ENCODE data around the gene CASTOR1.

CASTOR1 gene

GRCh38 chr22:30267382-30268302 is 21.7 kb downstream of the CASTOR1 start:
- DNase-seq (ENCODE audit: extremely low spot score, insufficient read length, low read depth), result no peak

GRCh38 chr22:30266445-30267381 is 22.6 kb downstream of the CASTOR1 start, which contains the start of gene OSM:
Gene OSM (minus strand): TSS chr22:30266851. CDS start chr22:30266799, 52 bp downstream.
- no peak for DNase-seq (ENCODE audit: extremely low spot score, insufficient read length, low read depth)
- FAIRE-seq, result peak; percentile 71

More at GRCh38 chr22:30267382-30268302, 21.7 kb downstream of the CASTOR1 start:
- no peak for FAIRE-seq

- FAIRE-seq (peak; percentile 95), DNase-seq (ENCODE audit: extremely low spot score, insufficient read length, low read depth) (peak; percentile 71)
These were observed 23.4 kb downstream of the CASTOR1 start for GRCh38 chr22:30265823-30266444.

GRCh38 chr22:30265131-30265720 is 24.1 kb downstream of the CASTOR1 start:
- FAIRE-seq (no peak), DNase-seq (ENCODE audit: extremely low spot score, insufficient read length, low read depth) (no peak)

GRCh38 chr22:30263883-30264282 is 25.4 kb downstream of the CASTOR1 start:
- no peak for DNase-seq (ENCODE audit: extremely low spot score, insufficient read length, low read depth)
- no peak for FAIRE-seq

DNA sequence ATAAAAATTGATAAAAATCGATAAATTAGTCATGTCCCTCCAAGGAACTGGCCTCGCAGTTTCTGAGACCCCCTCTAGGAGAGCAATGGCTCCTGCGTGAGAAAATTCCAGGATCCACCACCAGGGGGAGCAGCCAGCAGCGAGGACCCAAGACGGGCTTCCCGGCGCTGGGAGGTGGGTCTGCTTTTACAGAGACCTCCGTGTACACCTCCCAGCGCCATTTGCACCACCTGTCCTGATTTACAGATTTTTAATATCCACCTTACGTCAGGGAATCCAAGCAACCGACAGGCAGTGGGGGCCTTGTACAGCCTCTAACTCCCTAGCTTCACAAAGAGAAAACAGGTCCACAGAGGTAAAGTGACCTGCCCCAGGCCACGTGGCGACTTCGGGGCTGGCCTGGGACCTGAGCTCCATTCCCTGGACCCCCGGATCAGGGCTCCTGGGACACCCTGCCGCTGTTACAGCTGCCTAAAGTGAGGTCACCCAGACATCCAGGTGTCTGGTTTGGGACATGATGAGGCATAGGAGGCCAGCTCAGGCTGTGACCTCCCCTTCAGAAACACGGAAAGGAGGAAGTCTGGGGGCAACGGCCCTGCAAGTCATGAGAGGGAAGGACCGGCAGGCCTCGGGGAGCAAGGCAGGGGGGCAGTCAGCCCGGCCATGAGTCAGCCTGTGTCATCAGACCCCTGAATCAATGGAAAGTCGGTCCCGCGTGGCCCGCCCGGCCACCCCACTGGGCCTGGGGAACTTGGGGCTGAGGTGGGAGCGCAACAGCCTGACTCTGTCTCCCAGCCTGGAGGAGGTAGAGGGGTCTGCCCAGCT is 26.2 kb downstream of the CASTOR1 start:
- DNase-seq (ENCODE audit: extremely low spot score, insufficient read length, low read depth) (no peak), FAIRE-seq (peak; percentile 82)

DNA sequence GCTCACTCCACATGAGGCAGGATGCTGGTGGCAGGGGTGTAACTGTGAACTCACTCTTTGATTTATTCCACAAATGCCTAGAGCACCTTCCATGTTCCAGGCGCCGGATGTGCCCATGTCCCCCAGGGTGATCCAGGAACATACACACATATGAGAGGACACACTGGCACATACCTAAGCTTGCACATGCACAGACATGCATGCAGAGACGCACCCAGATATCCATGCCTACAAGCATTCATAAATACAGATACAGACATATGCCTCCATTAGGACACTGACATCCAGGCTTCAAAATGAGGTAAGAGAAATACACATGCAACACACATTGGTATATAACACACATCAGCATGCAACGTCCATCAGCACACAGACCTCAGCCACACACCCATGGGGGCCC is 27.2 kb downstream of the CASTOR1 start:
- DNase-seq (ENCODE audit: extremely low spot score, insufficient read length, low read depth) (no peak), FAIRE-seq (no peak)

DNA sequence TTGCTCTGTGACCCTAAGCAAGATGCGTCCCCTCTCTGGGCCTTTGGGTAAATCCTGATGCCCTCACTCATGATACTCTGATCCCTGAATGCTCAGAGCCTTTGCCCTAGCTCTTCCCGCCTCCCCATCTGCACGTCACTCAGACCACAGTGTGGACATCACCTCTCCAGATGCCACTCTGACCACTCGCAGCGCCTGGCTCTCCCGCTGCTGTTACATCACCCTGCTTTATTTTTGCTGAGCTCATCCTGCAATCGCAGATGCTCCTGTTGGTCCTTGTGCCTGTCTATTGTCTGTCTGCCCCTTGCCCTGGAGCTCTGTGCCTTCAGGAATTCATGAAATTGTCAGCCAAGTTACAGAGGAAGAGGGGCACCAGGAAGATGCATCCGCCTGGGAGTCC is 28.2 kb downstream of the CASTOR1 start:
- no peak for FAIRE-seq
- DNase-seq (ENCODE audit: extremely low spot score, insufficient read length, low read depth), result no peak

DNA sequence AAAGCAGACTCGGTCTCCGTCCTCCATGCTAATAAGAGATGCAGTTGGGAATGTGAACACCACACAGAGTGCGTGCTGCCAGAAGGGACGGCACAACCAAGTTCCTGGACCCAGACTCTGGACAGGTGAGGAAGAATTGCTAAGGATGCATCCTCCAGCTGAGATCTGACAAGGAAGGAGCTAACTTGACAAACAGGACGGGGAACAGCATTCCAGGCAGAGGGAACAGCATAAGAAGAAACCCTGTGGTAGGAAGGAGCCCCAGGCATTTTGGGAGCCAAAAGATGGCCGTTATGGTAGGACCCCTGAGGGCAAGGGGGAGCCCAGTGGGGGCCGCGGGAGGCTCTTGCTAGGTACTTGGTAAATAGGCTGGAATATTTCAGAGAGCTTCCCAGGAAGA is 28.6 kb downstream of the CASTOR1 start:
- FAIRE-seq, result no peak
- DNase-seq (ENCODE audit: extremely low spot score, insufficient read length, low read depth), result no peak

- no peak for FAIRE-seq
- DNase-seq (ENCODE audit: extremely low spot score, insufficient read length, low read depth), result no peak
These were observed 29.0 kb downstream of the CASTOR1 start for GRCh38 chr22:30260276-30260675.

- FAIRE-seq (no peak), DNase-seq (ENCODE audit: extremely low spot score, insufficient read length, low read depth) (no peak)
These were observed 35.0 kb downstream of the CASTOR1 start for GRCh38 chr22:30254314-30254713.

GRCh38 chr22:30253205-30253852 is 36.0 kb downstream of the CASTOR1 start:
- FAIRE-seq, result peak; percentile 39
- DNase-seq (ENCODE audit: extremely low spot score, insufficient read length, low read depth), result no peak

GRCh38 chr22:30252411-30253204 is 36.7 kb downstream of the CASTOR1 start:
- no peak for DNase-seq (ENCODE audit: extremely low spot score, insufficient read length, low read depth)
- FAIRE-seq, result no peak

DNA sequence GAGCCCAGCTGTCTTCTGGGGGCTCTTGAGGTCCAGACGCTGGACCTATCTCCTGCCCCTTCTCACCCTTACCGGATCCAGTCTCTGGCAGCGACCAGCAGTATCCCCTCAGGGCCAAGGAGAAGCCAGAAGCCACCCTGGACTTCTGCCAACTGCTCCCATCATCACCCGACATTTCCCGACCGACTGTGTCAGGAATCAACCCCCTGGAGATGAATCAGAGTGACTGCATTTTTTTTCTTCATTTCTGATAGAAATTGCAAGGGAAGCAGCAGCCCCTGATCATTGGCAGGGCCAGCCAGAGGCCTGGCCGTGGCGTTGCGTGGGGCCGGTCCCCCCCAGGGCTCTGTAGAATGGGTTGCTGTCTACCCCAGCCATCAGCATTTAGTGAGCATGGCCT is 37.6 kb downstream of the CASTOR1 start:
- DNase-seq (ENCODE audit: extremely low spot score, insufficient read length, low read depth) (no peak), FAIRE-seq (no peak)

DNA sequence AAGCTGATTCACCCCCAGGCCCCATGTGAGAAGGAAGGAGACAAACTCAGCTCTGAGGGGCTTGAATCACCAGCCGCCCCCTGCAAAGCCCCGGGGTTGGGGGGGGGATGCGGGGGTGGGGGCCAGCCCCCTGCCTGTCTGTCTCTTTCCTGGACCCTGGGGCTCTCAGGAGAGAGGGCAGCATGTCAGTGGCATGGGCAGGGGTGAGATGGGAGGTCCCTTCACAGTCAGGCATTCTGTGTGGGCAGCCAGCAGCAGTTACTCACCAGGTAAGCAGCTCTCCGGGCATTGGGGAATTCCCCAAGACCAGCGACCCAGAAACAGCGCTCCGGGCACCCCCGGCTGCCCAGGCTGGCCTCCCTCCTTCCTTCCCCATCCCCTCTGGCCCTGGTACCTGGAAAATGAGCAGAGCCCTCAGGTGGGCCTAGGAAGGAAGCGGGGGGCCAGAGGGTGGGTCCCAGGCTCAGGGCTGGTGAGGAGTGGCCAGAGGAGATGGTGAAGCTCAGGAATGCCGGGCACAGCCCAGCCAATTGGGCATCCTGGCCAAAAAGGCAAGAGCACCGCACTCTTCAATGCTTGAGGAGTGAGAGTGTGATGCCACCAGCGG is 38.5 kb downstream of the CASTOR1 start:
- FAIRE-seq (no peak), DNase-seq (ENCODE audit: extremely low spot score, insufficient read length, low read depth) (no peak)

DNA sequence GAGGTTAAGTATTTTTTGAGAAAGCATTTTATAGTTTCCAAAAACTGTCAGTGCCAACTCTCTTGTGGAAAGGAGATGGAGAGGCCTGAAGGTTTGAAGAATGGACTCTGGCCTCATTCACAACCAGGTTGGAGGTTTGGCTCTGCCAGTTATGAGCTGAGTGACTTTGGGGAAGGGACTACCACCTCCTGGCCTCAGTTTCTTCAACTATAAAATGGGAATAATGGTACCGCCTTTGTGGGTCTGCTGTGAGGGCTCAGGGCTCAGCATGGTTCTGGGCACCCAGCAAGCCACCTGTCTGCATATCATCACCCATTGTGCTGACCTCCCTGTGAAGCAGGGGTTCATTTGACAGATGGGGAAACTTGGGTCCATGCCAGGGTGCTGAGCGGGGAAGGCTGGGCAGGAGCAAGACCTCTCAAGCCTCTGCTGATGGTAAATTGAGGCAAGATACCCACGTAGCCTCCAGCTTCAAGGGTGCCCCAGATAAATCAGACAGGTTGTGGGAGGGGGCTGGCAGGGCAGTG is 39.2 kb downstream of the CASTOR1 start:
- DNase-seq (ENCODE audit: extremely low spot score, insufficient read length, low read depth) (no peak), FAIRE-seq (no peak)

Data from GM18507 (cell line).